HCT116 (cell line): Measurements from ENCODE around the gene SH2D7. TPM values are rescaled to one million over a fixed set of nuclear protein-coding genes. Genes with fewer than 3 reads are reported as not detected.

Experiments
- ATAC-seq: fragments of 200-7000 bp; cut with Tn5 transposase; 2 replicates; pipeline ENCODE4 v1.9.1; 2020; ENCODE audit warnings: mild to moderate bottlenecking, moderate library complexity
- BruUV-seq: library from RNA; stranded (reverse); fragments of 400-500 nt; replicated peaks from 2 replicates; lab custom pipeline; 2021; lab: Mats Ljungman, UMichigan
- CTCF ChIA-PET: fragments of 300-600 bp; sonication (Branson Sonifier 250); formaldehyde crosslinking; loops from one replicate; lab custom pipeline; 2021; ENCODE audit warnings: antibody characterized with exemption; lab: Charles Lee
- POLR2A ChIA-PET: fragments of 300-600, 350-600 bp; sonication (Branson Sonifier 250); formaldehyde crosslinking; loops from one replicate; lab custom pipeline; 2021; ENCODE audit warnings: antibody characterized with exemption; lab: Charles Lee
- RAD21 ChIA-PET, 2 experiments: fragments of 300-600 bp; sonication (Branson Sonifier 250); formaldehyde crosslinking; loops; one replicate each; lab custom pipeline; 2023; ENCODE audit warnings: low total read pairs in 2 of 2; ENCODE audit not compliant: uncharacterized antibody in 2 of 2, unreplicated experiment in 2 of 2, low non-redundant PET in 1 of 2; lab: Charles Lee
- DNase-seq: peaks from one replicate; pipeline ENCODE4 v3.0.0-alpha.2; 2010; ENCODE audit warnings: low read depth, low spot score
- H2AFZ ChIP-seq: fragments of 200-600 bp; shearing (Covaris generic), sonication (generic); 2 replicates; pipeline ENCODE4 v1.6.1; 2017; ENCODE audit warnings: low read depth, mixed run types, mixed read lengths, antibody characterized with exemption, low read length; ENCODE audit not compliant: poor library complexity, severe bottlenecking
- H3K27ac ChIP-seq: 2 replicates; pipeline ENCODE4 v1.5.1; 2012; ENCODE audit warnings: low read depth, low read length
- H3K27me3 ChIP-seq: fragments of 200-600 bp; sonication (generic); 2 replicates; pipeline ENCODE4 v1.6.1; 2016; ENCODE audit warnings: mixed run types, low read length, mixed read lengths; ENCODE audit not compliant: insufficient read depth
- H3K36me3 ChIP-seq, 2 experiments: fragments of 200-500 bp in 1 of 2; fragments of 200-600 bp in 1 of 2; sonication (Bioruptor generic) in 1 of 2; sonication (generic) in 1 of 2; 2 replicates each; pipeline versions ENCODE4 v1.5.1 to v1.6.1; 2014 to 2016; ENCODE audit warnings: low read length in 2 of 2, inconsistent platforms in 1 of 2, mixed read lengths in 1 of 2, mixed run types in 1 of 2; ENCODE audit not compliant: insufficient read depth in 2 of 2, control insufficient read depth in 1 of 2
- H3K4me1 ChIP-seq, 2 experiments: fragments of 200-600 bp in 1 of 2; sonication (generic) in 1 of 2; 2 replicates each; pipeline versions ENCODE4 v1.5.1 to v1.6.1; 2012 to 2017; ENCODE audit warnings: low read length in 2 of 2, inconsistent platforms in 1 of 2, mild to moderate bottlenecking in 1 of 2, mixed read lengths in 1 of 2, mixed run types in 1 of 2, moderate library complexity in 1 of 2; ENCODE audit not compliant: insufficient read depth in 2 of 2, control insufficient read depth in 1 of 2
- H3K4me2 ChIP-seq: fragments of 200-600 bp; sonication (generic); 2 replicates; pipeline ENCODE4 v1.6.1; 2017; ENCODE audit warnings: mixed run types, low read length, mixed read lengths
- H3K4me3 ChIP-seq, 2 experiments: fragments of 200-600 bp in 1 of 2; sonication (generic) in 1 of 2; replicated peaks in 1 of 2; 2 replicates each; pipeline ENCODE4 v1.5.1; 2011 to 2016; ENCODE audit warnings: low read length in 2 of 2, control low read depth in 1 of 2, low read depth in 1 of 2, mild to moderate bottlenecking in 1 of 2, mixed read lengths in 1 of 2, mixed run types in 1 of 2
- H3K79me2 ChIP-seq: fragments of 200-600 bp; sonication (generic); 2 replicates; pipeline ENCODE4 v1.6.1; 2017; ENCODE audit warnings: mild to moderate bottlenecking, mixed run types, low read length, moderate library complexity, mixed read lengths; ENCODE audit not compliant: insufficient read depth
- H3K9ac ChIP-seq: fragments of 200-600 bp; sonication (generic); 2 replicates; pipeline ENCODE4 v1.6.1; 2016; ENCODE audit warnings: low read length, mixed read lengths
- H3K9me2 ChIP-seq: fragments of 200-600 bp; sonication (generic), shearing (Covaris generic); 2 replicates; pipeline ENCODE4 v1.6.1; 2017; ENCODE audit warnings: mixed run types, mild to moderate bottlenecking, moderate library complexity; ENCODE audit not compliant: insufficient read depth
- H3K9me3 ChIP-seq, 2 experiments: fragments of 200-500 bp in 1 of 2; fragments of 200-600 bp in 1 of 2; sonication (Bioruptor generic) in 1 of 2; sonication (generic) in 1 of 2; 2 replicates each; pipeline ENCODE4 v1.6.1; 2014 to 2017; ENCODE audit warnings: low read length in 2 of 2, mixed read lengths in 2 of 2, inconsistent platforms in 1 of 2, low read depth in 1 of 2, mild to moderate bottlenecking in 1 of 2, mixed run types in 1 of 2, moderate library complexity in 1 of 2; ENCODE audit not compliant: control insufficient read depth in 1 of 2, insufficient read depth in 1 of 2
- H4K20me1 ChIP-seq: fragments of 200-600 bp; sonication (generic), shearing (Covaris generic); 2 replicates; pipeline ENCODE4 v1.6.1; 2017; ENCODE audit warnings: mixed run types, mild to moderate bottlenecking, moderate library complexity; ENCODE audit not compliant: insufficient read depth
- CBX3 ChIP-seq: IDR thresholded peaks from 2 replicates; pipeline ENCODE4 v1.6.1; 2012; ENCODE audit warnings: low read depth
- FOSL1 ChIP-seq: IDR thresholded peaks from 2 replicates; pipeline ENCODE4 v1.6.1; 2012; ENCODE audit warnings: low read depth
- JUND ChIP-seq: IDR thresholded peaks from 2 replicates; pipeline ENCODE4 v1.6.1; 2012
- TCF7L2 ChIP-seq: IDR thresholded peaks from 2 replicates; pipeline ENCODE4 v1.7.0; 2011; ENCODE audit warnings: borderline replicate concordance, inconsistent platforms; ENCODE audit not compliant: insufficient read depth, insufficient read length; ENCODE audit errors: extremely low read depth
- ZFX ChIP-seq: fragments of 450-650 bp; IDR thresholded peaks from 2 replicates; pipeline ENCODE4 v1.6.1; 2017
- intact Hi-C: fragments of 100-400 bp; cut with micrococcal nuclease; formaldehyde crosslinking; loops from 2 replicates; pipeline ENCODE4 v1.10.0; 2022
- total RNA-seq: library from RNA; stranded (reverse); gene quantifications from one replicate; pipeline ENCODE4 v1.2.1, GENCODE V29; 2021; ENCODE audit not compliant: unreplicated experiment
- TF ChIP-seq, protein P1 (sequence below), 3 experiments: fragments of 200-600 bp in 1 of 3; sonication (generic) in 1 of 3; IDR thresholded peaks in 2 of 3; conservative IDR thresholded peaks in 1 of 3; 2 replicates each; pipeline ENCODE4 v1.5.1; 2012 to 2017; ENCODE audit warnings: low read depth in 2 of 3, low read length in 2 of 3, antibody characterized with exemption in 1 of 3, borderline replicate concordance in 1 of 3, control low read depth in 1 of 3, mild to moderate bottlenecking in 1 of 3, mixed read lengths in 1 of 3, mixed run types in 1 of 3, moderate library complexity in 1 of 3; ENCODE audit not compliant: insufficient read depth in 1 of 3
- TF ChIP-seq, protein P2 (sequence below): IDR thresholded peaks from 2 replicates; pipeline ENCODE4 v1.6.1; 2012; ENCODE audit warnings: low read depth

Gene SH2D7
- total RNA-seq, 1 experiment from 2014 or later = not detected

DNA sequence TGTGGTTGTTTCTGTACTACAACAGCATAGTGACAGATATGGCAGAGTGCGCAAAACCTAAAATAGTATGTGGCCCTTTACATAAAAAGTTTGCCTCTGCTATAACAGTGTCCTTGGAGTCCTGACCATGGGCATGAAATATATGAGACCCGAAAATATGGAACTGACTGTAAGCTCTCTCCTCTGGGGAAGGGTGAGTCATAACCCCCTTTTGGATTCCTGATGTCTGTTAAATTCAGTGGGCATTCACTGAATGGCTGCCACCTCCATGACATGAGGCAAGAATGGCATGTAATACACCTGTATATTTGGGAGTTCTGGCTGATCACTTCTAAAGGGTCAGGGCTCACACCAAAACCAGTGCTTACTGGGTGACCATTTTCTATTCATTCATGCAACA, 21.0 kb upstream of the SH2D7 start:
- H3K9me3 ChIP-seq = no peaks in the 10 kb centered on the region
- H3K27ac ChIP-seq = no peak overlapping the region
- intact Hi-C loops = no loop called here
- no peak overlapping the region for H3K4me2 ChIP-seq
- no peaks in the 10 kb centered on the region; a peak in 1 of 4 replicates for H3K36me3 ChIP-seq
- H4K20me1 ChIP-seq = peaks cover 3% of the 10 kb centered on the region; the same call in 1 of the 2 replicates
- no peak overlapping the region for H2AFZ ChIP-seq
- no TSS peak for BruUV-seq
- H3K27me3 ChIP-seq = no peaks in the 10 kb centered on the region
- no peak for DNase-seq
- no peak for ATAC-seq
- no peak overlapping the region for H3K4me3 ChIP-seq
- no peaks in the 10 kb centered on the region for H3K9me2 ChIP-seq
- POLR2A ChIA-PET = no interaction called here
- peaks cover 40% of the 10 kb centered on the region; the same call in 1 of the 2 replicates for H3K79me2 ChIP-seq
- CTCF ChIA-PET = no interaction called here
- RAD21 ChIA-PET = no interaction called here
- H3K9ac ChIP-seq = no peak overlapping the region
- H3K4me1 ChIP-seq = peaks cover 18 to 25% of the 10 kb centered on the region in 2 experiments
- TF ChIP-seq, protein P1, sequence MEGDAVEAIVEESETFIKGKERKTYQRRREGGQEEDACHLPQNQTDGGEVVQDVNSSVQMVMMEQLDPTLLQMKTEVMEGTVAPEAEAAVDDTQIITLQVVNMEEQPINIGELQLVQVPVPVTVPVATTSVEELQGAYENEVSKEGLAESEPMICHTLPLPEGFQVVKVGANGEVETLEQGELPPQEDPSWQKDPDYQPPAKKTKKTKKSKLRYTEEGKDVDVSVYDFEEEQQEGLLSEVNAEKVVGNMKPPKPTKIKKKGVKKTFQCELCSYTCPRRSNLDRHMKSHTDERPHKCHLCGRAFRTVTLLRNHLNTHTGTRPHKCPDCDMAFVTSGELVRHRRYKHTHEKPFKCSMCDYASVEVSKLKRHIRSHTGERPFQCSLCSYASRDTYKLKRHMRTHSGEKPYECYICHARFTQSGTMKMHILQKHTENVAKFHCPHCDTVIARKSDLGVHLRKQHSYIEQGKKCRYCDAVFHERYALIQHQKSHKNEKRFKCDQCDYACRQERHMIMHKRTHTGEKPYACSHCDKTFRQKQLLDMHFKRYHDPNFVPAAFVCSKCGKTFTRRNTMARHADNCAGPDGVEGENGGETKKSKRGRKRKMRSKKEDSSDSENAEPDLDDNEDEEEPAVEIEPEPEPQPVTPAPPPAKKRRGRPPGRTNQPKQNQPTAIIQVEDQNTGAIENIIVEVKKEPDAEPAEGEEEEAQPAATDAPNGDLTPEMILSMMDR (IDR thresholded peaks at IDR 0.05 in 2 of 3, conservative IDR thresholded peaks at IDR 0.05 in 1 of 3; ENCODE audit: borderline replicate concordance in 1 of 3, insufficient read depth in 1 of 3, low read depth in 2 of 3, low read length in 2 of 3) = no peak

DNA sequence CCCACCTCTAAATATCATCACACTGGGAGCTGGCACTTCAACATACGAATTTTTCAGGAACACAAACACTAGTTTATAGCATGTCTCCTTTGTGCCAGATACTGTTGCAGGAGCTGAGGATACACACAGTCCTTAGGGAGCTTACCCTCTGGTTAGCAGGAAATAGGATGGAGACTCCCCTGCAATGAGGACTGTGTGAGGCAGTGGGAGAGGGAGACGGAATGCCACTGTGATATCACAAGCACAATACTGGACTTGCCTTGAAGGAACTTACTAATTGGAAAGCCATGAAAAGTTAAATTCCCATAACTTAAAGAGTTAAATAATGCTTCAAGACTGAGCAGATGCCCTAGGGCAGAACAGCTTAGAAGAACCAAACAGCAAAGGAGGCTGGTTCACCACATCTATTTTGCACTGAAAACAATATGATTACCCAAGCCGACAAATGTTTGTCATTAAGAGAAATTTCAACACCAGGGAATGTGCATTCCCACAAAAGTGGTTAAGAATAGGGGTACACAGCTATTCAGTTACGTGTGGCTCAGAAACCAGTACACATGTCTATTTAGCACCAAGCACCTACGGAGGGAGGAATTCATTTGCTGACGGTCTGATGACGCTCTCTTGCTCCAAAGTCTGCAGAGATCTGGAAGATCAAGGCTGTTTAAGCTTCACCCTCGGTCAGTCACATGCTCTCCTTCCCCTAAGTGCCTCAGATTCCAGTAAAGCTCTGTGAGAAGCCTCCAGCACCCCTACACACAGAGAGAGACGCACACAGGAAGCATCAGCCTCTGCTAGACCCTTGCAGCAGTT, 20.1 kb upstream of the SH2D7 start:
- no peaks in the 10 kb centered on the region for H3K9me3 ChIP-seq
- H3K9me2 ChIP-seq = no peaks in the 10 kb centered on the region
- no peak for ATAC-seq
- no TSS peak for BruUV-seq
- H3K27ac ChIP-seq = no peak overlapping the region
- H3K36me3 ChIP-seq = no peaks in the 10 kb centered on the region; a peak in 1 of 4 replicates
- peaks cover 44% of the 10 kb centered on the region for H3K79me2 ChIP-seq
- POLR2A ChIA-PET = no interaction called here
- intact Hi-C loops = no loop called here
- CTCF ChIA-PET = no interaction called here
- no peak overlapping the region for H2AFZ ChIP-seq
- peaks cover 18 to 29% of the 10 kb centered on the region in 2 experiments for H3K4me1 ChIP-seq
- no peak overlapping the region for H3K9ac ChIP-seq
- no peak overlapping the region for H3K4me3 ChIP-seq
- no peaks in the 10 kb centered on the region for H3K27me3 ChIP-seq
- RAD21 ChIA-PET = no interaction called here
- peaks cover 3% of the 10 kb centered on the region; the same call in 1 of the 2 replicates for H4K20me1 ChIP-seq
- no peak overlapping the region for H3K4me2 ChIP-seq
- no peak for DNase-seq
- no peak for TF ChIP-seq ZFX
- TF ChIP-seq, protein P1 (IDR thresholded peaks at IDR 0.05 in 2 of 3, conservative IDR thresholded peaks at IDR 0.05 in 1 of 3; ENCODE audit: borderline replicate concordance in 1 of 3, insufficient read depth in 1 of 3, low read depth in 2 of 3, low read length in 2 of 3) = no peak
- TF ChIP-seq CBX3 = no peak
- no peak for TF ChIP-seq JUND
- TF ChIP-seq, protein P2, sequence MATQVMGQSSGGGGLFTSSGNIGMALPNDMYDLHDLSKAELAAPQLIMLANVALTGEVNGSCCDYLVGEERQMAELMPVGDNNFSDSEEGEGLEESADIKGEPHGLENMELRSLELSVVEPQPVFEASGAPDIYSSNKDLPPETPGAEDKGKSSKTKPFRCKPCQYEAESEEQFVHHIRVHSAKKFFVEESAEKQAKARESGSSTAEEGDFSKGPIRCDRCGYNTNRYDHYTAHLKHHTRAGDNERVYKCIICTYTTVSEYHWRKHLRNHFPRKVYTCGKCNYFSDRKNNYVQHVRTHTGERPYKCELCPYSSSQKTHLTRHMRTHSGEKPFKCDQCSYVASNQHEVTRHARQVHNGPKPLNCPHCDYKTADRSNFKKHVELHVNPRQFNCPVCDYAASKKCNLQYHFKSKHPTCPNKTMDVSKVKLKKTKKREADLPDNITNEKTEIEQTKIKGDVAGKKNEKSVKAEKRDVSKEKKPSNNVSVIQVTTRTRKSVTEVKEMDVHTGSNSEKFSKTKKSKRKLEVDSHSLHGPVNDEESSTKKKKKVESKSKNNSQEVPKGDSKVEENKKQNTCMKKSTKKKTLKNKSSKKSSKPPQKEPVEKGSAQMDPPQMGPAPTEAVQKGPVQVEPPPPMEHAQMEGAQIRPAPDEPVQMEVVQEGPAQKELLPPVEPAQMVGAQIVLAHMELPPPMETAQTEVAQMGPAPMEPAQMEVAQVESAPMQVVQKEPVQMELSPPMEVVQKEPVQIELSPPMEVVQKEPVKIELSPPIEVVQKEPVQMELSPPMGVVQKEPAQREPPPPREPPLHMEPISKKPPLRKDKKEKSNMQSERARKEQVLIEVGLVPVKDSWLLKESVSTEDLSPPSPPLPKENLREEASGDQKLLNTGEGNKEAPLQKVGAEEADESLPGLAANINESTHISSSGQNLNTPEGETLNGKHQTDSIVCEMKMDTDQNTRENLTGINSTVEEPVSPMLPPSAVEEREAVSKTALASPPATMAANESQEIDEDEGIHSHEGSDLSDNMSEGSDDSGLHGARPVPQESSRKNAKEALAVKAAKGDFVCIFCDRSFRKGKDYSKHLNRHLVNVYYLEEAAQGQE = no peak
- TF ChIP-seq TCF7L2 = no peak
- no peak for TF ChIP-seq FOSL1
